Keratinocyte (primary cell): ENCODE results near the gene FREM1. TPM values are rescaled to one million over a fixed set of nuclear protein-coding genes. Genes with fewer than 3 reads are reported as not detected.
"Not testable (repeated sequence)": the region's sequence is repeated elsewhere in the genome, so short reads cannot be mapped to it uniquely, and the experiment has no call there.

Source experiments
- DNase-seq: peaks from one replicate; pipeline ENCODE4 v3.0.0-alpha.2; 2011; ENCODE audit warnings: low read depth, missing footprints, low spot score
- FAIRE-seq: peaks from 2 replicates; lab custom pipeline; 2011; peaks lifted over from hg19 to GRCh38; lab: Jason Lieb, UNC
- H2AFZ ChIP-seq: 2 replicates; pipeline ENCODE4 v1.6.0; 2012; ENCODE audit warnings: low read length, control low read depth, inconsistent platforms; ENCODE audit not compliant: control insufficient read depth
- H3K27ac ChIP-seq: 2 replicates; pipeline ENCODE4 v1.5.1; 2011; ENCODE audit warnings: low read length; ENCODE audit not compliant: control insufficient read depth, insufficient read depth
- H3K27me3 ChIP-seq: 3 replicates; pipeline ENCODE4 v1.6.0; 2011; ENCODE audit warnings: low read length; ENCODE audit not compliant: control insufficient read depth, insufficient read depth; ENCODE audit errors: extremely low read depth
- H3K36me3 ChIP-seq, 2 experiments: 2 replicates in 1 of 2; 3 replicates in 1 of 2; pipeline ENCODE4 v1.5.1; 2011; ENCODE audit warnings: low read length in 2 of 2, mild to moderate bottlenecking in 1 of 2; ENCODE audit not compliant: control insufficient read depth in 2 of 2, insufficient read depth in 2 of 2; ENCODE audit errors: extremely low read depth in 1 of 2
- H3K4me1 ChIP-seq: 3 replicates; pipeline ENCODE4 v1.5.1; 2011; ENCODE audit warnings: low read length; ENCODE audit not compliant: control insufficient read depth, insufficient read depth; ENCODE audit errors: extremely low read depth
- H3K4me2 ChIP-seq: 3 replicates; pipeline ENCODE4 v1.6.0; 2011; ENCODE audit warnings: low read depth, low read length; ENCODE audit not compliant: control insufficient read depth, insufficient read depth; ENCODE audit errors: extremely low read depth
- H3K4me3 ChIP-seq, 3 experiments: fragments of 200-600 bp in 1 of 3; sonication (generic) in 1 of 3; 2 replicates in 2 of 3; 3 replicates in 1 of 3; pipeline ENCODE4 v1.5.1; 2011 to 2016; ENCODE audit warnings: low read length in 3 of 3, mild to moderate bottlenecking in 3 of 3, control low read depth in 2 of 3, inconsistent platforms in 1 of 3, low read depth in 1 of 3, mixed read lengths in 1 of 3, mixed run types in 1 of 3, moderate library complexity in 1 of 3; ENCODE audit not compliant: control insufficient read depth in 2 of 3, insufficient read depth in 2 of 3; ENCODE audit errors: extremely low read depth in 1 of 3
- H3K79me2 ChIP-seq: 2 replicates; pipeline ENCODE4 v1.6.0; 2012; ENCODE audit warnings: low read length; ENCODE audit not compliant: control insufficient read depth, insufficient read depth
- H3K9ac ChIP-seq: 3 replicates; pipeline ENCODE4 v1.6.0; 2011; ENCODE audit warnings: low read length; ENCODE audit not compliant: control insufficient read depth, insufficient read depth; ENCODE audit errors: extremely low read depth
- H3K9me1 ChIP-seq: 3 replicates; pipeline ENCODE4 v1.6.0; 2011; ENCODE audit warnings: low read length; ENCODE audit not compliant: control insufficient read depth, insufficient read depth; ENCODE audit errors: extremely low read depth
- H3K9me3 ChIP-seq: 2 replicates; pipeline ENCODE4 v1.5.1; 2012; ENCODE audit warnings: low read depth, low read length; ENCODE audit not compliant: control insufficient read depth
- H4K20me1 ChIP-seq: 3 replicates; pipeline ENCODE4 v1.6.0; 2011; ENCODE audit warnings: low read length; ENCODE audit not compliant: control insufficient read depth, insufficient read depth; ENCODE audit errors: extremely low read depth
- CTCF ChIP-seq, 3 experiments: IDR thresholded peaks in 1 of 3; conservative IDR thresholded peaks in 1 of 3; optimal IDR thresholded peaks in 1 of 3; 2 replicates in 2 of 3; 3 replicates in 1 of 3; pipeline versions ENCODE3 to v1.5.1; 2011; ENCODE audit warnings: low read length in 3 of 3, mild to moderate bottlenecking in 3 of 3, moderate library complexity in 2 of 3, control low read depth in 1 of 3, inconsistent platforms in 1 of 3; ENCODE audit not compliant: insufficient read depth in 2 of 3; ENCODE audit errors: extremely low read depth in 1 of 3
- EZH2 ChIP-seq: IDR thresholded peaks from one replicate; pipeline ENCODE4 v1.6.1; 2012; ENCODE audit warnings: inconsistent platforms, mild to moderate bottlenecking, low read length, moderate library complexity
- dilution Hi-C: fragments of 300-500 bp; cut with MboI; formaldehyde crosslinking; loops from one replicate; pipeline ENCODE4 v1.7.0; 2020; ENCODE audit warnings: low sequenced_read_pairs; ENCODE audit not compliant: extremely low pct_ligation_motif_present
- polyA plus RNA-seq, 5 experiments: library from polyadenylated mRNA; depleted of rRNA in 3 of 5; stranded (reverse) in 3 of 5; stranded (forward) in 1 of 5; unstranded in 1 of 5; fragments of >200 nt; gene quantifications; 1 replicate in 1 of 5; 2 replicates in 3 of 5; 3 replicates in 1 of 5; pipeline versions ENCODE4 v1.2.1 to v1.2.3, GENCODE V29; 2011 to 2012; ENCODE audit warnings: missing spikeins in 2 of 5, low read depth in 1 of 5, low replicate concordance in 1 of 5

FREM1 gene
- polyA plus RNA-seq, 1 donor (not counting 4 experiments of a cell fraction or from before 2014, with no cell fraction given), result under 0.01 TPM

GRCh38 chr9:14924230-14925219, 14.3 kb upstream of the FREM1 start:
- H3K36me3 ChIP-seq, result no peaks in the 10 kb centered on the region
- no peak overlapping the region for H3K9ac ChIP-seq
- no peaks in the 10 kb centered on the region for H3K4me1 ChIP-seq
- no peak overlapping the region for H3K27ac ChIP-seq
- FAIRE-seq (no peak), DNase-seq (no peak)
- no peaks in the 10 kb centered on the region for H3K9me3 ChIP-seq
- dilution Hi-C loops, result no loop called here
- no peak overlapping the region for H3K4me2 ChIP-seq
- TF ChIP-seq CTCF (optimal IDR thresholded peaks at IDR 0.05 in 1 of 3, IDR thresholded peaks at IDR 0.05 in 1 of 3, conservative IDR thresholded peaks at IDR 0.05 in 1 of 3; ENCODE audit: extremely low read depth in 1 of 3, insufficient read depth in 2 of 3, low read length in 3 of 3) (no peak), EZH2 (no peak)
- no peak overlapping the region for H3K4me3 ChIP-seq
- no peaks in the 10 kb centered on the region for H3K27me3 ChIP-seq
- H2AFZ ChIP-seq, result no peak overlapping the region
- H3K79me2 ChIP-seq, result no peaks in the 10 kb centered on the region
- H3K9me1 ChIP-seq, result no peaks in the 10 kb centered on the region
- no peaks in the 10 kb centered on the region for H4K20me1 ChIP-seq

GRCh38 chr9:14923701-14924100, 13.5 kb upstream of the FREM1 start:
- no peaks in the 10 kb centered on the region for H3K4me1 ChIP-seq
- no peaks in the 10 kb centered on the region for H3K9me3 ChIP-seq
- no peak overlapping the region for H3K9ac ChIP-seq
- no peak for FAIRE-seq
- no peaks in the 10 kb centered on the region for H3K79me2 ChIP-seq
- H3K27me3 ChIP-seq, result no peaks in the 10 kb centered on the region
- dilution Hi-C loops, result no loop called here
- no peak overlapping the region for H3K4me3 ChIP-seq
- H3K4me2 ChIP-seq, result no peak overlapping the region
- no peak overlapping the region for H2AFZ ChIP-seq
- H3K36me3 ChIP-seq, result no peaks in the 10 kb centered on the region
- no peak for DNase-seq
- H4K20me1 ChIP-seq, result no peaks in the 10 kb centered on the region
- no peak overlapping the region for H3K27ac ChIP-seq
- no peaks in the 10 kb centered on the region for H3K9me1 ChIP-seq
- TF ChIP-seq CTCF (optimal IDR thresholded peaks at IDR 0.05 in 1 of 3, IDR thresholded peaks at IDR 0.05 in 1 of 3, conservative IDR thresholded peaks at IDR 0.05 in 1 of 3; ENCODE audit: extremely low read depth in 1 of 3, insufficient read depth in 2 of 3, low read length in 3 of 3) (no peak), EZH2 (no peak)

GRCh38 chr9:14920805-14921204, 10.6 kb upstream of the FREM1 start:
- H3K9me3 ChIP-seq, H3K27ac ChIP-seq, dilution Hi-C loops, H3K4me1 ChIP-seq, H3K9me1 ChIP-seq, H3K79me2 ChIP-seq, DNase-seq, H2AFZ ChIP-seq, H3K27me3 ChIP-seq, FAIRE-seq, H3K36me3 ChIP-seq, H3K4me3 ChIP-seq, H3K4me2 ChIP-seq, H4K20me1 ChIP-seq, H3K9ac ChIP-seq: not testable (repeated sequence)
